ENCODE data around the gene GZF1.

DNA sequence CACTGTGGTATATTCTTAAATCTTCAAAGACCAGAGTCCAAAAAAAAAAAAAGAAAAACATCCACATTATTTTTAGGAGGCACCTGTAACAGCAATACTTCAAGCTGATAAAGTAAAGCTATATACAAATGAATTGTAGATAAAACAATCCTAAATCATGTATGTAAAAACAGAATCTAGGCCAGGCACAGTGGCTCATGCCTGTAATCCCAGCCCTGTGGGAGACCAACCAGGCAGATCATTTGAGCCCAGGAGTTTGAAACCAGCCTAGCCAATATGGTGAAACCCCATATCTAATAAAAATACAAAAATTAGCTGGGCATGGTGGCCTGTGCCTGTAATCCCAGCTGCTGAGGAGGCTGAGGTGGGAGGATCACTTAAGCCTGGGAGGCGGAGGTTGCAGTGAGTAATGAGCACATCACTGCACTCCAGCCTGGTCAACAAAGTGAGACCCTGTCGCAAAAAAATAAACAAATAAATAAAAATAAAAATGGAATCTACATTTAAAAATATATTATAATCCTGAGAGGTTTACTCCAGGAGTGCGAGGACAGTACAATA lies 52.0 kb downstream of the GZF1 start:
- TF ChIP-seq POLR2A (IDR thresholded peaks at IDR 0.05; ENCODE audit: low read depth) (no peak), POLR2AphosphoS5 (IDR thresholded peaks at IDR 0.05) (no peak), EP300 (IDR thresholded peaks at IDR 0.05) (no peak)
- TF ChIP-seq, protein P1, sequence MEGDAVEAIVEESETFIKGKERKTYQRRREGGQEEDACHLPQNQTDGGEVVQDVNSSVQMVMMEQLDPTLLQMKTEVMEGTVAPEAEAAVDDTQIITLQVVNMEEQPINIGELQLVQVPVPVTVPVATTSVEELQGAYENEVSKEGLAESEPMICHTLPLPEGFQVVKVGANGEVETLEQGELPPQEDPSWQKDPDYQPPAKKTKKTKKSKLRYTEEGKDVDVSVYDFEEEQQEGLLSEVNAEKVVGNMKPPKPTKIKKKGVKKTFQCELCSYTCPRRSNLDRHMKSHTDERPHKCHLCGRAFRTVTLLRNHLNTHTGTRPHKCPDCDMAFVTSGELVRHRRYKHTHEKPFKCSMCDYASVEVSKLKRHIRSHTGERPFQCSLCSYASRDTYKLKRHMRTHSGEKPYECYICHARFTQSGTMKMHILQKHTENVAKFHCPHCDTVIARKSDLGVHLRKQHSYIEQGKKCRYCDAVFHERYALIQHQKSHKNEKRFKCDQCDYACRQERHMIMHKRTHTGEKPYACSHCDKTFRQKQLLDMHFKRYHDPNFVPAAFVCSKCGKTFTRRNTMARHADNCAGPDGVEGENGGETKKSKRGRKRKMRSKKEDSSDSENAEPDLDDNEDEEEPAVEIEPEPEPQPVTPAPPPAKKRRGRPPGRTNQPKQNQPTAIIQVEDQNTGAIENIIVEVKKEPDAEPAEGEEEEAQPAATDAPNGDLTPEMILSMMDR (IDR thresholded peaks at IDR 0.05), result no peak

Measured in esophagus muscularis mucosa (tissue), 4 donors.